HepG2 (cell line): ENCODE data around the gene ZFAND6. TPM values are rescaled to one million over a fixed set of nuclear protein-coding genes. Genes with fewer than 3 reads are reported as not detected.

ENCODE experiments used
- AGO2 ChIP-seq: fragments of 200-400 bp; formaldehyde crosslinking; optimal IDR thresholded peaks from 2 replicates; pipeline ENCODE3; 2017; ENCODE audit warnings: mild to moderate bottlenecking, low read depth, low read length, moderate library complexity
- ARID5B ChIP-seq: IDR thresholded peaks from 2 replicates; pipeline ENCODE4 v1.4.0; 2020; ENCODE audit warnings: mild to moderate bottlenecking, missing genetic modification reagents
- ATF1 ChIP-seq: IDR thresholded peaks from 2 replicates; pipeline ENCODE4 v1.6.1; 2016; ENCODE audit warnings: mild to moderate bottlenecking, control low read depth
- ELF4 ChIP-seq: sonication (generic); formaldehyde crosslinking; IDR thresholded peaks from 2 replicates; pipeline ENCODE4 v1.5.0; 2020; ENCODE audit warnings: missing genetic modification reagents, mild to moderate bottlenecking, moderate library complexity, borderline replicate concordance
- FOXO1 ChIP-seq: sonication (generic); formaldehyde crosslinking; IDR thresholded peaks from 2 replicates; pipeline ENCODE4 v1.4.0; 2020; ENCODE audit warnings: missing genetic modification reagents
- GMEB2 ChIP-seq: IDR thresholded peaks from 2 replicates; pipeline ENCODE4 v1.6.1; 2016; ENCODE audit warnings: missing biosample characterization, missing genetic modification reagents, low read depth
- HMGXB4 ChIP-seq, 2 experiments: sonication (generic) in 1 of 2; formaldehyde crosslinking in 1 of 2; IDR thresholded peaks; 2 replicates each; pipeline versions ENCODE4 v1.4.0 to v1.6.1; 2018 to 2020; ENCODE audit warnings: missing genetic modification reagents in 2 of 2, borderline replicate concordance in 1 of 2, low read depth in 1 of 2, mild to moderate bottlenecking in 1 of 2, missing biosample characterization in 1 of 2
- IRF2 ChIP-seq: IDR thresholded peaks from 2 replicates; pipeline ENCODE4 v1.6.1; 2018; ENCODE audit warnings: missing genetic modification reagents, missing compliant biosample characterization
- MIXL1 ChIP-seq: IDR thresholded peaks from 2 replicates; pipeline ENCODE4 v1.6.1; 2016
- NFIB ChIP-seq: sonication (generic); formaldehyde crosslinking; IDR thresholded peaks from 2 replicates; pipeline ENCODE4 v1.9.0; 2021; ENCODE audit warnings: missing genetic modification reagents, mild to moderate bottlenecking, borderline replicate concordance
- NONO ChIP-seq, 2 experiments: fragments of 450-650 bp in 1 of 2; sonication (generic) in 1 of 2; formaldehyde crosslinking in 1 of 2; IDR thresholded peaks in 1 of 2; conservative IDR thresholded peaks in 1 of 2; 2 replicates each; pipeline versions ENCODE4 v1.6.1 to v1.8.0; 2017 to 2022; ENCODE audit warnings: mild to moderate bottlenecking in 1 of 2, missing genetic modification reagents in 1 of 2, moderate library complexity in 1 of 2
- RAD21 ChIP-seq: fragments of 450-650 bp; formaldehyde crosslinking; IDR thresholded peaks from 2 replicates; pipeline ENCODE4 v1.5.0; 2020; ENCODE audit warnings: mild to moderate bottlenecking
- RXRB ChIP-seq: IDR thresholded peaks from 2 replicates; pipeline ENCODE4 v1.6.1; 2016; ENCODE audit warnings: borderline replicate concordance, missing genetic modification reagents, missing compliant biosample characterization
- ZMAT3 ChIP-seq: sonication (generic); formaldehyde crosslinking; conservative IDR thresholded peaks from 2 replicates; pipeline ENCODE4 v1.7.0; 2021; ENCODE audit warnings: missing genetic modification reagents
- ZNF432 ChIP-seq: sonication (generic); formaldehyde crosslinking; IDR thresholded peaks from 2 replicates; pipeline ENCODE4 v1.5.0; 2020; ENCODE audit warnings: missing genetic modification reagents, mild to moderate bottlenecking, borderline replicate concordance
- ZNF563 ChIP-seq: sonication (generic); formaldehyde crosslinking; IDR thresholded peaks from 2 replicates; pipeline ENCODE4 v1.8.0; 2022; ENCODE audit warnings: mild to moderate bottlenecking, moderate library complexity, missing genetic modification reagents
- ZNF672 ChIP-seq: sonication (generic); formaldehyde crosslinking; IDR thresholded peaks from 2 replicates; pipeline ENCODE4 v1.8.1; 2022; ENCODE audit warnings: missing genetic modification reagents
- ZNF710 ChIP-seq: sonication (generic); formaldehyde crosslinking; IDR thresholded peaks from 2 replicates; pipeline ENCODE4 v1.5.0; 2020; ENCODE audit warnings: mild to moderate bottlenecking, missing genetic modification reagents, borderline replicate concordance
- ZNF781 ChIP-seq: sonication (generic); formaldehyde crosslinking; IDR thresholded peaks from 2 replicates; pipeline ENCODE4 v1.5.1; 2020; ENCODE audit warnings: borderline replicate concordance, mild to moderate bottlenecking, missing genetic modification reagents; ENCODE audit errors: not compliant biosample characterization
- polyA plus RNA-seq, 8 experiments: library from polyadenylated mRNA; depleted of rRNA in 3 of 8; stranded (reverse) in 7 of 8; unstranded in 1 of 8; fragments of >200 nt; fragmentation: Illumina TruSeq in 4 of 8; extraction: Trizol in 4 of 8; gene quantifications; 2 replicates each; pipeline versions ENCODE4 v1.2.1 to v1.2.3, GENCODE V29; 2011 to 2016; ENCODE audit warnings: low read depth in 4 of 8, missing spikeins in 1 of 8, mixed read lengths in 1 of 8; ENCODE audit not compliant: insufficient read depth in 1 of 8
- total RNA-seq, 5 experiments: library from RNA; depleted of rRNA; stranded (reverse); fragments of >200 nt; fragmentation: Illumina TruSeq; extraction: Trizol; gene quantifications; 2 replicates each; pipeline ENCODE4 v1.2.3, GENCODE V29; 2016; ENCODE audit warnings: low read depth in 1 of 5

The ZFAND6 gene
- total and polyA plus RNA-seq, 2 of the 13 experiments (the other 11 are each of a cell fraction or from before 2014, with no cell fraction given): 84.2 to 115 TPM

DNA sequence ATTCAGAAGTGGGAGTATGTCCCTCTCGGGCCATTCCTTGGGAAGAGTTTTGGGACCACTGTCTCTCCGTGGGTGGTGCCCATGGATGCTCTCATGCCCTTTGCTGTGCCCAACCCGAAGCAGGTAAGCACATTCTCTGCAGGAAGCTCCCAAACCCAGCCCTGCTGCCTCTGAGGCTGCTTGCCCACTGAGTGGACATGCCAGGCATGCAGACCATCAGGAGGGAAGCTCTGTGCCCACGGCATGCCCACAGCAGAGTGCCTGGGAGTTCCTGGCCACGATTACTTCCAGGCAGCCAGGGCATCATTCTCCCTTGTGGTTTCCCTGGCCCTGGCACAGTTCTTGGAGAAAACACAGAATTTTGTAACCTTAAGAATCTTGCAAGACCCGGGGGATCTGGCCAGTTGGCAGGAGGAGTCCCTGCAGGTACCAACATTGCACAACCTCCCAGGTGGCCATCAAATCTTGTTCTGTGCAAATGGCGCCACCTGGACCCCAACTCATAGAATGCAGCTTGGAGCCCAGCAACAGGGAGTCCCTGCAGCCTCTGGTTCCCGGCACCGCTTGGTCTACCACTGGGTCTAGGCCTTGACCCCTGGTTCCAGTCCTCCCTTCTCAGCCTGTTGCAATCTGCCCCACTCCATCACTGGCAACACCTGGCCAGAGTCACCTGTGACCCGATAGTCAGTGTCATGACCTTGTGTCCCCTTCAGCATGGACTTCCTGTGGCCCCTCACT is 113.7 kb downstream of the ZFAND6 start (continued):
- TF ChIP-seq RXRB (CRISPR knock-in tag): peak; percentile 28; the same call in 1 of the 2 replicates
- no peak for TF ChIP-seq ZNF781 (CRISPR knock-in tag)
- peak in 1 of 2 experiments; percentile 18; a peak in 1 of 4 replicates for TF ChIP-seq HMGXB4 (CRISPR knock-in tag; IDR thresholded peaks at IDR 0.05; ENCODE audit: borderline replicate concordance in 1 of 2, low read depth in 1 of 2)
- peak; percentile 16; the same call in 1 of the 2 replicates for TF ChIP-seq ARID5B (CRISPR knock-in tag)
- no peak for TF ChIP-seq ELF4 (CRISPR knock-in tag)
- TF ChIP-seq GMEB2 (CRISPR knock-in tag): no peak
- TF ChIP-seq ATF1 (CRISPR knock-in tag): no peak
- no peak for TF ChIP-seq NONO (IDR thresholded peaks at IDR 0.05)
- TF ChIP-seq NONO (CRISPR knock-in tag; conservative IDR thresholded peaks at IDR 0.05): peak; percentile 35; the same call in 1 of the 2 replicates
- peak; percentile 15 for TF ChIP-seq AGO2
- TF ChIP-seq NFIB: no peak
- TF ChIP-seq RAD21 (CRISPR knock-in tag): peak; percentile 96
- TF ChIP-seq ZMAT3: no peak
- TF ChIP-seq FOXO1 (CRISPR knock-in tag): peak; percentile 21; the same call in 1 of the 2 replicates
- 0 out of 2 replicates have a peak, but pooled peaks have one; percentile 35 for TF ChIP-seq IRF2 (CRISPR knock-in tag)
- no peak for TF ChIP-seq ZNF563 (CRISPR knock-in tag)
- no peak for TF ChIP-seq ZNF432 (CRISPR knock-in tag)
- no peak for TF ChIP-seq ZNF672 (CRISPR knock-in tag)
- 0 out of 2 replicates have a peak, but pooled peaks have one; percentile 28 for TF ChIP-seq ZNF710 (CRISPR knock-in tag)
- no peak; the same call in 1 of the 2 replicates for TF ChIP-seq MIXL1 (CRISPR knock-in tag)
